MM.1S (cell line): Measurements from ENCODE around the gene MARCHF7.

ENCODE experiments used
- CTCF ChIP-seq: fragments of 300-600 bp; sonication (generic); IDR thresholded peaks from 2 replicates; pipeline ENCODE4 v1.5.1; 2016; ENCODE audit warnings: antibody characterized with exemption, low read length, mixed read lengths
- EZH2 ChIP-seq: fragments of 300-600 bp; sonication (generic); optimal IDR thresholded peaks from 2 replicates; pipeline ENCODE3; 2017; ENCODE audit warnings: low read depth, mild to moderate bottlenecking, antibody characterized with exemption, low read length, mixed read lengths
- EZH2phosphoT487 ChIP-seq: fragments of 300-600 bp; sonication (generic); IDR thresholded peaks from 2 replicates; pipeline ENCODE4 v1.6.1; 2018; ENCODE audit warnings: antibody characterized with exemption, low read length

- TF ChIP-seq CTCF (no peak), EZH2 (no peak), EZH2phosphoT487 (no peak)
Observed at GRCh38 chr2:159728629-159729028, 16.3 kb downstream of the MARCHF7 start.
